ENCODE results near the gene PAK5. TPM values are rescaled to one million over a fixed set of nuclear protein-coding genes. Genes with fewer than 3 reads are reported as not detected.

PAK5 gene
- total and polyA plus RNA-seq, 2 of the 13 experiments (the other 11 are each of a cell fraction or from before 2014, with no cell fraction given), result not detected

GRCh38 chr20:9492067-9492466 is 346.8 kb downstream of the PAK5 start:
- H3K27ac ChIP-seq (ENCODE audit: extremely low read length, insufficient read depth, low read length), result no peak overlapping the region
- in situ Hi-C loops (cut with HindIII; ENCODE audit: extremely low pct_ligation_motif_present, low pct_unique_long_range_greater_than_20kb), result no loop called here

More at GRCh38 chr20:9492067-9492466, 346.8 kb downstream of the PAK5 start:
- no peaks in the 10 kb centered on the region for H3K79me2 ChIP-seq (ENCODE audit: insufficient read depth, low read length)
- CTCF ChIA-PET (ENCODE audit: low intra/inter-chr PET ratio, low total read pairs), result no interaction called here
- no peak overlapping the region for H2AFZ ChIP-seq (ENCODE audit: low read length)
- intact Hi-C loops (cut with micrococcal nuclease; ENCODE audit: unreplicated experiment), result no loop called here
- no peak for DNase-seq (ENCODE audit: low spot score)
- FAIRE-seq, result no peak
- 0 out of 5 replicates have a peak, but pooled peaks cover 0 to 5% of the 10 kb centered on the region in 2 experiments for H3K27me3 ChIP-seq (ENCODE audit: control insufficient read depth in 1 of 2, insufficient read depth in 2 of 2, low read length in 2 of 2)
- H4K20me1 ChIP-seq (ENCODE audit: insufficient read depth, low read length), result no peaks in the 10 kb centered on the region
- no peaks in the 10 kb centered on the region for H3K36me3 ChIP-seq (replicated peaks in 1 of 2; ENCODE audit: control insufficient read depth in 1 of 2, insufficient read depth in 2 of 2, low read length in 2 of 2)
- H3K9ac ChIP-seq (ENCODE audit: insufficient read depth, low read depth, low read length), result no peak overlapping the region
- ATAC-seq, result no peak
- no peaks in the 10 kb centered on the region for H3K4me1 ChIP-seq (ENCODE audit: insufficient read depth, low read length)
- WGBS (ENCODE audit: low lambda C conversion rate), result 2% methylated on average over 4 of the region's 4 CpGs
- no TSS peak for BruUV-seq (replicated peaks)
- H3K4me3 ChIP-seq (replicated peaks in 1 of 3; ENCODE audit: insufficient read depth in 1 of 3, low read depth in 2 of 3, low read length in 3 of 3), result no peak overlapping the region
- POLR2A ChIA-PET, result no interaction called here
- H3K4me2 ChIP-seq (ENCODE audit: low read depth, low read length), result no peak overlapping the region
- TF ChIP-seq NFIB (CRISPR knock-in tag; IDR thresholded peaks at IDR 0.05; ENCODE audit: borderline replicate concordance), result no peak
- TF ChIP-seq MAZ (IDR thresholded peaks at IDR 0.05; ENCODE audit: borderline replicate concordance, low read depth, low read length), result no peak
- no peak for TF ChIP-seq MAZ (CRISPR knock-in tag; IDR thresholded peaks at IDR 0.05; ENCODE audit: low read depth)
- no peak for TF ChIP-seq CHD2 (IDR thresholded peaks at IDR 0.05; ENCODE audit: low read depth, low read length)
- TF ChIP-seq, protein P1, sequence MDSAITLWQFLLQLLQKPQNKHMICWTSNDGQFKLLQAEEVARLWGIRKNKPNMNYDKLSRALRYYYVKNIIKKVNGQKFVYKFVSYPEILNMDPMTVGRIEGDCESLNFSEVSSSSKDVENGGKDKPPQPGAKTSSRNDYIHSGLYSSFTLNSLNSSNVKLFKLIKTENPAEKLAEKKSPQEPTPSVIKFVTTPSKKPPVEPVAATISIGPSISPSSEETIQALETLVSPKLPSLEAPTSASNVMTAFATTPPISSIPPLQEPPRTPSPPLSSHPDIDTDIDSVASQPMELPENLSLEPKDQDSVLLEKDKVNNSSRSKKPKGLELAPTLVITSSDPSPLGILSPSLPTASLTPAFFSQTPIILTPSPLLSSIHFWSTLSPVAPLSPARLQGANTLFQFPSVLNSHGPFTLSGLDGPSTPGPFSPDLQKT (CRISPR knock-in tag; IDR thresholded peaks at IDR 0.05; ENCODE audit: borderline replicate concordance), result no peak
- no peak for TF ChIP-seq SP140L (CRISPR knock-in tag; IDR thresholded peaks at IDR 0.05; ENCODE audit: borderline replicate concordance)
- TF ChIP-seq ZNF619 (CRISPR knock-in tag; IDR thresholded peaks at IDR 0.05), result no peak
- no peak for TF ChIP-seq FOSL2 (CRISPR knock-in tag; IDR thresholded peaks at IDR 0.05)
- TF ChIP-seq NAIF1 (CRISPR knock-in tag; IDR thresholded peaks at IDR 0.05; ENCODE audit: borderline replicate concordance), result no peak
- TF ChIP-seq XBP1 (CRISPR knock-in tag; IDR thresholded peaks at IDR 0.05), result no peak
- TF ChIP-seq ONECUT2 (CRISPR knock-in tag; IDR thresholded peaks at IDR 0.05), result no peak
- TF ChIP-seq BHLHE40 (IDR thresholded peaks at IDR 0.05; ENCODE audit: low read length), result no peak
- TF ChIP-seq ZNF343 (CRISPR knock-in tag; IDR thresholded peaks at IDR 0.05), result no peak
- no peak for TF ChIP-seq CBX2 (IDR thresholded peaks at IDR 0.05; ENCODE audit: low read depth, low read length)
- no peak for TF ChIP-seq CBX2 (CRISPR knock-in tag; IDR thresholded peaks at IDR 0.05; ENCODE audit: low read depth)
- no peak for TF ChIP-seq ZNF260 (CRISPR knock-in tag; IDR thresholded peaks at IDR 0.05; ENCODE audit: borderline replicate concordance, low read depth)
- no peak for TF ChIP-seq RFX3 (CRISPR knock-in tag; IDR thresholded peaks at IDR 0.05)
- no peak for TF ChIP-seq ZNF737 (CRISPR knock-in tag; IDR thresholded peaks at IDR 0.05; ENCODE audit: borderline replicate concordance)
- TF ChIP-seq ZKSCAN1 (IDR thresholded peaks at IDR 0.05; ENCODE audit: low read length), result no peak
- TF ChIP-seq ATRX (CRISPR knock-in tag; IDR thresholded peaks at IDR 0.05; ENCODE audit: borderline replicate concordance), result no peak
- no peak for TF ChIP-seq ELF3 (CRISPR knock-in tag; IDR thresholded peaks at IDR 0.05)
- no peaks in the 10 kb centered on the region for H3K9me3 ChIP-seq (ENCODE audit: low read length)
